Inflammatory macrophage treated with lipopolysaccharide for 1 hour (primary cell): ENCODE measurements around the gene TNNI3.
"Not testable (repeated sequence)": the region's sequence is repeated elsewhere in the genome, so short reads cannot be mapped to it uniquely, and the experiment has no call there.

Experiments
- DNase-seq, 2 donors: peaks; one replicate each; pipeline ENCODE4 v3.0.0-alpha.2; 2020 to 2022

The TNNI3 gene

GRCh38 chr19:55172741-55173140 is 15.2 kb upstream of the TNNI3 start:
- DNase-seq, result no peak

GRCh38 chr19:55172318-55172717 is 14.8 kb upstream of the TNNI3 start:
- DNase-seq, result not testable (repeated sequence)

- no peak for DNase-seq
Measured at GRCh38 chr19:55171440-55171839, 13.9 kb upstream of the TNNI3 start.

GRCh38 chr19:55169136-55169535 is 11.6 kb upstream of the TNNI3 start:
- no peak for DNase-seq

GRCh38 chr19:55166530-55167268 is 9.2 kb upstream of the TNNI3 start, which contains the start of gene DNAAF3:
DNAAF3 (minus strand) TSS chr19:55166613; CDS start chr19:55166413, 200 bp downstream.
- DNase-seq, result peak; percentile 91 to 93

- DNase-seq, result peak; percentile 40 to 45
Measured at GRCh38 chr19:55165952-55166529, 8.5 kb upstream of the TNNI3 start.

GRCh38 chr19:55161571-55162322 is 4.2 kb upstream of the TNNI3 start:
- DNase-seq, result no peak

GRCh38 chr19:55160986-55161365 is 3.4 kb upstream of the TNNI3 start:
- DNase-seq, result no peak

- peak; percentile 81 to 96 for DNase-seq
Measured at GRCh38 chr19:55160128-55160985, 2.8 kb upstream of the TNNI3 start.

- no peak for DNase-seq
Measured at GRCh38 chr19:55158848-55159749, 1.6 kb upstream of the TNNI3 start.

GRCh38 chr19:55158423-55158822 is 891 bp upstream of the TNNI3 start:
- no peak for DNase-seq

GRCh38 chr19:55156202-55157063 is 1.1 kb downstream of the TNNI3 start:
- peak in 1 of 2 donors; percentile 15 for DNase-seq

GRCh38 chr19:55155784-55156183 is 1.7 kb downstream of the TNNI3 start:
- DNase-seq, result not testable (repeated sequence)

GRCh38 chr19:55153652-55154264 is 3.8 kb downstream of the TNNI3 start:
- no peak for DNase-seq

- no peak for DNase-seq
Measured at GRCh38 chr19:55152017-55152416, 5.5 kb downstream of the TNNI3 start.

- DNase-seq, result no peak
Measured at GRCh38 chr19:55149078-55150003, 8.2 kb downstream of the TNNI3 start, which contains the start of gene TNNT1. TNNT1 (minus strand) TSS chr19:55149206; CDS start chr19:55147157, 2,049 bp downstream.

- DNase-seq, result no peak
Measured at GRCh38 chr19:55147545-55148251, 9.8 kb downstream of the TNNI3 start.

GRCh38 chr19:55146705-55147273 is 10.7 kb downstream of the TNNI3 start:
- no peak for DNase-seq
